Panc1 (cell line): ENCODE data around the gene TAAR6.

ENCODE experiments used
- CTCF ChIP-seq: fragments of 450-650 bp; IDR thresholded peaks from 2 replicates; pipeline ENCODE4 v1.5.1; 2017; ENCODE audit warnings: mild to moderate bottlenecking
- POLR2AphosphoS5 ChIP-seq: IDR thresholded peaks from 2 replicates; pipeline ENCODE4 v1.6.1; 2012; ENCODE audit warnings: mild to moderate bottlenecking, low read depth, low read length, moderate library complexity
- TCF7L2 ChIP-seq: IDR thresholded peaks from 2 replicates; pipeline ENCODE4 v1.6.1; 2011; ENCODE audit warnings: mild to moderate bottlenecking, low read depth, low read length, inconsistent platforms

- no peak for TF ChIP-seq CTCF
- TF ChIP-seq TCF7L2: no peak
- TF ChIP-seq POLR2AphosphoS5: no peak
Measured at GRCh38 chr6:132611616-132612015, 41.5 kb downstream of the TAAR6 start.
